T-helper 2 cell treated with Interferon-gamma antibody and Interleukin-4, amounts not matched to agents 100 ng/mL and 5 ng/mL, for 36 hours (primary cell): Measurements from ENCODE around the gene SNCAIP. TPM values are rescaled to one million over a fixed set of nuclear protein-coding genes. Genes with fewer than 3 reads are reported as not detected.

Source experiments
- intact Hi-C: fragments of 100-400 bp; cut with micrococcal nuclease; formaldehyde crosslinking; loops from one replicate; pipeline ENCODE4 v1.15.1; 2023
- total RNA-seq: library from RNA; stranded (reverse); gene quantifications from 2 replicates; pipeline ENCODE4 v1.2.3, GENCODE V29; 2022

The SNCAIP gene
- total RNA-seq, 1 donor from 2014 or later = not detected

- intact Hi-C loops = no loop called here
These were observed 186.1 kb downstream of the SNCAIP start for GRCh38 chr5:122498163-122498562.

GRCh38 chr5:122499585-122499984 is 187.5 kb downstream of the SNCAIP start:
- intact Hi-C loops = no loop called here

GRCh38 chr5:122500245-122501088 is 188.4 kb downstream of the SNCAIP start:
- intact Hi-C loops = no loop called here

GRCh38 chr5:122501089-122501435 is 189.0 kb downstream of the SNCAIP start:
- intact Hi-C loops = no loop called here

- intact Hi-C loops = no loop called here
These were observed 195.0 kb downstream of the SNCAIP start for GRCh38 chr5:122507045-122507444.

- intact Hi-C loops = no loop called here
These were observed 195.5 kb downstream of the SNCAIP start for GRCh38 chr5:122507581-122507980.

- intact Hi-C loops = no loop called here
These were observed 196.6 kb downstream of the SNCAIP start for GRCh38 chr5:122508623-122509022.

Other genes starting within 250 kb of the SNCAIP start
- not detected in 2 replicates for gene LOX, start 234.0 kb upstream of the SNCAIP start, total RNA-seq
- 0.39 TPM in 1 of 2 replicates, not detected in the other for gene ZNF474, start 182.7 kb upstream of the SNCAIP start, total RNA-seq